ENCODE results near the gene GNA15. TPM values are rescaled to one million over a fixed set of nuclear protein-coding genes. Genes with fewer than 3 reads are reported as not detected.

Gene GNA15
- total RNA-seq, 1 experiment from 2014 or later, result 0.22 TPM

DNA sequence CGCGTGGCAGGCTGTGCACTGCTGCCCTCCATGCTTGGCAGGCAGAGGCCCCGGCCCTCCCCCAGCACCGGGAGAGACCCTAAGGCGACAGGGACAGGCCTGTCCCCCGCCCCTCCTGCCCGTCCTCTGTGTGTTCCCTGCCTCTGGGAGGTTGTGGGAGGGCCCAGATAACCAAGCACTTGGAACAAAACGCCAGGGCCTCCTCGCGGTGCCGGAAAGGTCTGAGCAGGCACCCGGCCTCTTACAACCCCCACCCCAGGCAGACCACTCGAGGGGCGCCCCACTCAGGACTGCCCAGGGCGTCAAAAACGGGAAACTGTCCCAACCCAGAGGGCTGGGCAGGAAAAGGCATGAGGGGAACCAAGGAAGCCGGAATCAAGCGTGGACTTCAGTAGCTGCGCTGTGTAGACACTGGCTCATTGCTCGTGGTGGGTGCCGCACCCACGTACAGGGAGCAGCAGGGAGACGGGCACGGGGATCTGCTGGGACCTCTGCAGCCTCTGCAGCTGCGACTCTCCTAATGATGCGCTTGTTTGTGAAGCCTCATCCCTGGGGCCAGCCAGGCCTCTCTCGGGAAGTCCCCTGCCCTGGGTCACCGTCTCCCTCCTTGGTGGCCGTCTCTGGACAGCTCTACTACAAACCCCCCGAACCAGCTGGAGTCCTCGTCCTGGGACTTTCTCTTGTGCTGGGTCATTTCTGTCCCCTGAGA, 21.7 kb upstream of the GNA15 start (continued):
- TF ChIP-seq, protein P1, sequence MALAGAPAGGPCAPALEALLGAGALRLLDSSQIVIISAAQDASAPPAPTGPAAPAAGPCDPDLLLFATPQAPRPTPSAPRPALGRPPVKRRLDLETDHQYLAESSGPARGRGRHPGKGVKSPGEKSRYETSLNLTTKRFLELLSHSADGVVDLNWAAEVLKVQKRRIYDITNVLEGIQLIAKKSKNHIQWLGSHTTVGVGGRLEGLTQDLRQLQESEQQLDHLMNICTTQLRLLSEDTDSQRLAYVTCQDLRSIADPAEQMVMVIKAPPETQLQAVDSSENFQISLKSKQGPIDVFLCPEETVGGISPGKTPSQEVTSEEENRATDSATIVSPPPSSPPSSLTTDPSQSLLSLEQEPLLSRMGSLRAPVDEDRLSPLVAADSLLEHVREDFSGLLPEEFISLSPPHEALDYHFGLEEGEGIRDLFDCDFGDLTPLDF (CRISPR knock-in tag; IDR thresholded peaks at IDR 0.05), result no peak
- TF ChIP-seq ZNF219 (CRISPR knock-in tag; IDR thresholded peaks at IDR 0.05; ENCODE audit: borderline replicate concordance), result no peak
- TF ChIP-seq KAT7 (CRISPR knock-in tag; IDR thresholded peaks at IDR 0.05; ENCODE audit: borderline replicate concordance), result no peak

GRCh38 chr19:3114811-3115210, 21.0 kb upstream of the GNA15 start:
- no peak for DNase-seq (ENCODE audit: low spot score)
- ChIA-PET CTCF (interaction anchor here (1.0 to 1.7 kb wide), 2 partner anchors 11 to 15 kb away, joined by 6 to 7 read pairs; no protein-coding TSS in a partner anchor), POLR2A (no interaction called here)
- H3K36me3 Mint-ChIP-seq, result 0 out of 2 replicates have a peak, but pooled peaks cover 2% of the 10 kb centered on the region
- TF ChIP-seq, protein P2, sequence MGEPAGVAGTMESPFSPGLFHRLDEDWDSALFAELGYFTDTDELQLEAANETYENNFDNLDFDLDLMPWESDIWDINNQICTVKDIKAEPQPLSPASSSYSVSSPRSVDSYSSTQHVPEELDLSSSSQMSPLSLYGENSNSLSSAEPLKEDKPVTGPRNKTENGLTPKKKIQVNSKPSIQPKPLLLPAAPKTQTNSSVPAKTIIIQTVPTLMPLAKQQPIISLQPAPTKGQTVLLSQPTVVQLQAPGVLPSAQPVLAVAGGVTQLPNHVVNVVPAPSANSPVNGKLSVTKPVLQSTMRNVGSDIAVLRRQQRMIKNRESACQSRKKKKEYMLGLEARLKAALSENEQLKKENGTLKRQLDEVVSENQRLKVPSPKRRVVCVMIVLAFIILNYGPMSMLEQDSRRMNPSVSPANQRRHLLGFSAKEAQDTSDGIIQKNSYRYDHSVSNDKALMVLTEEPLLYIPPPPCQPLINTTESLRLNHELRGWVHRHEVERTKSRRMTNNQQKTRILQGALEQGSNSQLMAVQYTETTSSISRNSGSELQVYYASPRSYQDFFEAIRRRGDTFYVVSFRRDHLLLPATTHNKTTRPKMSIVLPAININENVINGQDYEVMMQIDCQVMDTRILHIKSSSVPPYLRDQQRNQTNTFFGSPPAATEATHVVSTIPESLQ (CRISPR knock-in tag; IDR thresholded peaks at IDR 0.05), result no peak
- TF ChIP-seq SOX15 (CRISPR knock-in tag; IDR thresholded peaks at IDR 0.05) (no peak), ESRRA (CRISPR knock-in tag; IDR thresholded peaks at IDR 0.05; ENCODE audit: borderline replicate concordance) (no peak), NR2C2 (CRISPR knock-in tag; IDR thresholded peaks at IDR 0.05) (no peak), ZNF219 (CRISPR knock-in tag; IDR thresholded peaks at IDR 0.05; ENCODE audit: borderline replicate concordance) (no peak), FOXK1 (CRISPR knock-in tag; IDR thresholded peaks at IDR 0.05) (no peak), ZBTB21 (CRISPR knock-in tag; IDR thresholded peaks at IDR 0.05; ENCODE audit: borderline replicate concordance) (no peak)
- TF ChIP-seq, protein P3, sequence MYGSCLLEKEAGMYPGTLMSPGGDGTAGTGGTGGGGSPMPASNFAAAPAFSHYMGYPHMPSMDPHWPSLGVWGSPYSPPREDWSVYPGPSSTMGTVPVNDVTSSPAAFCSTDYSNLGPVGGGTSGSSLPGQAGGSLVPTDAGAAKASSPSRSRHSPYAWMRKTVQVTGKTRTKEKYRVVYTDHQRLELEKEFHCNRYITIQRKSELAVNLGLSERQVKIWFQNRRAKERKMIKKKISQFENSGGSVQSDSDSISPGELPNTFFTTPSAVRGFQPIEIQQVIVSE (CRISPR knock-in tag; IDR thresholded peaks at IDR 0.05; ENCODE audit: borderline replicate concordance), result no peak
- TF ChIP-seq, protein P4, sequence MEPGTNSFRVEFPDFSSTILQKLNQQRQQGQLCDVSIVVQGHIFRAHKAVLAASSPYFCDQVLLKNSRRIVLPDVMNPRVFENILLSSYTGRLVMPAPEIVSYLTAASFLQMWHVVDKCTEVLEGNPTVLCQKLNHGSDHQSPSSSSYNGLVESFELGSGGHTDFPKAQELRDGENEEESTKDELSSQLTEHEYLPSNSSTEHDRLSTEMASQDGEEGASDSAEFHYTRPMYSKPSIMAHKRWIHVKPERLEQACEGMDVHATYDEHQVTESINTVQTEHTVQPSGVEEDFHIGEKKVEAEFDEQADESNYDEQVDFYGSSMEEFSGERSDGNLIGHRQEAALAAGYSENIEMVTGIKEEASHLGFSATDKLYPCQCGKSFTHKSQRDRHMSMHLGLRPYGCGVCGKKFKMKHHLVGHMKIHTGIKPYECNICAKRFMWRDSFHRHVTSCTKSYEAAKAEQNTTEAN (CRISPR knock-in tag; IDR thresholded peaks at IDR 0.05), result no peak
- TF ChIP-seq, protein P5, sequence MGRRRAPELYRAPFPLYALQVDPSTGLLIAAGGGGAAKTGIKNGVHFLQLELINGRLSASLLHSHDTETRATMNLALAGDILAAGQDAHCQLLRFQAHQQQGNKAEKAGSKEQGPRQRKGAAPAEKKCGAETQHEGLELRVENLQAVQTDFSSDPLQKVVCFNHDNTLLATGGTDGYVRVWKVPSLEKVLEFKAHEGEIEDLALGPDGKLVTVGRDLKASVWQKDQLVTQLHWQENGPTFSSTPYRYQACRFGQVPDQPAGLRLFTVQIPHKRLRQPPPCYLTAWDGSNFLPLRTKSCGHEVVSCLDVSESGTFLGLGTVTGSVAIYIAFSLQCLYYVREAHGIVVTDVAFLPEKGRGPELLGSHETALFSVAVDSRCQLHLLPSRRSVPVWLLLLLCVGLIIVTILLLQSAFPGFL (CRISPR knock-in tag; IDR thresholded peaks at IDR 0.05; ENCODE audit: borderline replicate concordance), result no peak
- peaks cover 6% of the 10 kb centered on the region; the same call in 1 of the 2 replicates for H3K4me1 Mint-ChIP-seq
- no peak overlapping the region for H3K4me3 Mint-ChIP-seq
- no peaks in the 10 kb centered on the region for H3K9me3 Mint-ChIP-seq
- no peak overlapping the region for H3K27ac Mint-ChIP-seq
- no peak for ATAC-seq
- H3K27me3 Mint-ChIP-seq (ENCODE audit: low read depth), result no peaks in the 10 kb centered on the region

DNA sequence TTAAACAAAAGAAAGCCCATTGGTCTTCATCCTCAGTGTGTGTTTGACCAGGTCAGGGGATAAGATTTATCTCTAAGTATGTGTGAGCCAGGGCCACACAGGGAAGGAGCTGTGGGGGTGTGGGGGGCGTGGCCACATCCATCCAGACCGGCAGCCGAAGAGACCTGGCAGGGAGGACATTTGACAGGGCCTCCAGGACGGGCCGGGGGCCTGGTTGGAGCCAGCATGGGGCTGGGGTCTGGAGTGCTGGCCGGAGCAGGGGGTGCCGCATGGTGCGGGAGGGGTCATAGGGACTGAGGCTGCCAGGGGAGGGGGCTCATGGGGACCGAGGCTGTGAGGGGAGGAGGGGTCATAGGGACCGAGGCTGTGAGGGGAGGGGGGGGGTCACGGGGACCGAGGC, 20.4 kb upstream of the GNA15 start:
- ChIA-PET CTCF (interaction anchor here (0.6 to 1.7 kb wide), 3 partner anchors 12 to 165 kb away, joined by 4 to 7 read pairs (median 6); no protein-coding TSS in a partner anchor), POLR2A (no interaction called here)
- Mint-ChIP-seq H3K4me1 (peaks cover 6% of the 10 kb centered on the region; the same call in 1 of the 2 replicates), H3K27me3 (ENCODE audit: low read depth) (no peaks in the 10 kb centered on the region), H3K9me3 (no peaks in the 10 kb centered on the region), H3K4me3 (no peak overlapping the region), H3K27ac (no peak overlapping the region), H3K36me3 (0 out of 2 replicates have a peak, but pooled peaks cover 2% of the 10 kb centered on the region)
- no peak for ATAC-seq
- no peak for DNase-seq (ENCODE audit: low spot score)
- TF ChIP-seq, protein P6, sequence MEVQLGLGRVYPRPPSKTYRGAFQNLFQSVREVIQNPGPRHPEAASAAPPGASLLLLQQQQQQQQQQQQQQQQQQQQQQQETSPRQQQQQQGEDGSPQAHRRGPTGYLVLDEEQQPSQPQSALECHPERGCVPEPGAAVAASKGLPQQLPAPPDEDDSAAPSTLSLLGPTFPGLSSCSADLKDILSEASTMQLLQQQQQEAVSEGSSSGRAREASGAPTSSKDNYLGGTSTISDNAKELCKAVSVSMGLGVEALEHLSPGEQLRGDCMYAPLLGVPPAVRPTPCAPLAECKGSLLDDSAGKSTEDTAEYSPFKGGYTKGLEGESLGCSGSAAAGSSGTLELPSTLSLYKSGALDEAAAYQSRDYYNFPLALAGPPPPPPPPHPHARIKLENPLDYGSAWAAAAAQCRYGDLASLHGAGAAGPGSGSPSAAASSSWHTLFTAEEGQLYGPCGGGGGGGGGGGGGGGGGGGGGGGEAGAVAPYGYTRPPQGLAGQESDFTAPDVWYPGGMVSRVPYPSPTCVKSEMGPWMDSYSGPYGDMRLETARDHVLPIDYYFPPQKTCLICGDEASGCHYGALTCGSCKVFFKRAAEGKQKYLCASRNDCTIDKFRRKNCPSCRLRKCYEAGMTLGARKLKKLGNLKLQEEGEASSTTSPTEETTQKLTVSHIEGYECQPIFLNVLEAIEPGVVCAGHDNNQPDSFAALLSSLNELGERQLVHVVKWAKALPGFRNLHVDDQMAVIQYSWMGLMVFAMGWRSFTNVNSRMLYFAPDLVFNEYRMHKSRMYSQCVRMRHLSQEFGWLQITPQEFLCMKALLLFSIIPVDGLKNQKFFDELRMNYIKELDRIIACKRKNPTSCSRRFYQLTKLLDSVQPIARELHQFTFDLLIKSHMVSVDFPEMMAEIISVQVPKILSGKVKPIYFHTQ (CRISPR knock-in tag; IDR thresholded peaks at IDR 0.05), result no peak
- TF ChIP-seq NR2C2 (CRISPR knock-in tag; IDR thresholded peaks at IDR 0.05) (no peak), NR1H2 (CRISPR knock-in tag; IDR thresholded peaks at IDR 0.05) (no peak), ATF2 (CRISPR knock-in tag; IDR thresholded peaks at IDR 0.05; ENCODE audit: borderline replicate concordance, low read depth) (no peak), EMX1 (CRISPR knock-in tag; IDR thresholded peaks at IDR 0.05) (no peak), MYBL2 (CRISPR knock-in tag; IDR thresholded peaks at IDR 0.05) (no peak)
- TF ChIP-seq, protein P5 (CRISPR knock-in tag; IDR thresholded peaks at IDR 0.05; ENCODE audit: borderline replicate concordance), result no peak

Data from WTC11 (cell line).